GM12878 (cell line): ENCODE measurements around the gene PPP1R9B. TPM values are rescaled to one million over a fixed set of nuclear protein-coding genes. Genes with fewer than 3 reads are reported as not detected.

Source experiments
- BCL3 ChIP-seq: IDR thresholded peaks from 2 replicates; pipeline ENCODE4 v1.6.1; 2011; ENCODE audit warnings: borderline replicate concordance, low read depth, mild to moderate bottlenecking, moderate library complexity, low read length; ENCODE audit not compliant: insufficient read depth, poor library complexity, severe bottlenecking
- CBX3 ChIP-seq: fragments of 200-600 bp; sonication (generic); IDR thresholded peaks from 2 replicates; pipeline ENCODE4 v1.6.1; 2016; ENCODE audit warnings: low read depth, borderline replicate concordance
- CEBPZ ChIP-seq: fragments of 150-350 bp; IDR thresholded peaks from 2 replicates; pipeline ENCODE4 v1.6.1; 2016; ENCODE audit warnings: low read depth, low read length
- CREB1 ChIP-seq: IDR thresholded peaks from 2 replicates; pipeline ENCODE4 v1.6.1; 2012; ENCODE audit warnings: low read depth, mild to moderate bottlenecking, inconsistent platforms
- GATAD2B ChIP-seq: fragments of 450-650 bp; conservative IDR thresholded peaks from 2 replicates; pipeline ENCODE4 v1.6.1; 2017; ENCODE audit warnings: low read depth, mild to moderate bottlenecking, moderate library complexity
- HDGF ChIP-seq: fragments of 450-650 bp; IDR thresholded peaks from 2 replicates; pipeline ENCODE4 v1.6.1; 2016; ENCODE audit warnings: antibody characterized with exemption
- KLF5 ChIP-seq: fragments of 450-650 bp; IDR thresholded peaks from 2 replicates; pipeline ENCODE4 v1.6.1; 2014; ENCODE audit warnings: mild to moderate bottlenecking; ENCODE audit not compliant: partially characterized antibody
- MAX ChIP-seq: IDR thresholded peaks from 2 replicates; pipeline ENCODE4 v1.6.1; 2012; ENCODE audit warnings: low read depth, low read length, improper control_type of control experiment
- MEF2B ChIP-seq: fragments of 450-650 bp; IDR thresholded peaks from 2 replicates; pipeline ENCODE4 v1.6.1; 2018; ENCODE audit warnings: mild to moderate bottlenecking, moderate library complexity; ENCODE audit not compliant: partially characterized antibody, poor library complexity, severe bottlenecking
- SP1 ChIP-seq: IDR thresholded peaks from one replicate; pipeline ENCODE4 v1.6.1; 2011; ENCODE audit warnings: low read depth, low read length
- ZBTB4 ChIP-seq: fragments of 450-650 bp; formaldehyde crosslinking; IDR thresholded peaks from 2 replicates; pipeline ENCODE4 v1.4.0; 2022; ENCODE audit warnings: mild to moderate bottlenecking, moderate library complexity
- polyA plus RNA-seq, 11 experiments: library from polyadenylated mRNA; depleted of rRNA in 4 of 11; unstranded in 6 of 11; stranded (reverse) in 5 of 11; fragments of >200 nt; fragmentation: Nextera tagmentation in 4 of 11; fragmentation: Illumina TruSeq in 1 of 11; extraction: Ambion mirVana in 4 of 11; extraction: Trizol in 1 of 11; gene quantifications; 1 replicate in 1 of 11; 2 replicates in 10 of 11; pipeline versions ENCODE4 v1.2.1 to v1.2.3, GENCODE V29; 2011 to 2016; ENCODE audit warnings: inconsistent platforms in 2 of 11, missing spikeins in 2 of 11, low read depth in 1 of 11
- total RNA-seq, 4 experiments: library from RNA; depleted of rRNA in 3 of 4; stranded (reverse); fragments of >200 nt in 3 of 4; fragmentation: Illumina TruSeq in 1 of 4; extraction: Trizol in 1 of 4; gene quantifications; 2 replicates each; pipeline versions ENCODE4 v1.2.1 to v1.2.3, GENCODE V29; 2013 to 2021
- TF ChIP-seq, protein P1 (sequence below): fragments of 450-650 bp; IDR thresholded peaks from 2 replicates; pipeline ENCODE4 v1.6.1; 2017; ENCODE audit warnings: mild to moderate bottlenecking, moderate library complexity
- TF ChIP-seq, protein P2 (sequence below): fragments of 450-650 bp; IDR thresholded peaks from 2 replicates; pipeline ENCODE4 v1.6.1; 2017; ENCODE audit warnings: low read depth, mild to moderate bottlenecking, moderate library complexity

PPP1R9B gene
- total and polyA plus RNA-seq, 10 of the 15 experiments (the other 5 are each of a cell fraction or from before 2014, with no cell fraction given) = 0.20 to 107 (median 37.5) TPM

GRCh38 chr17:50148226-50149090, 2.0 kb downstream of the PPP1R9B start (continued):
- TF ChIP-seq, protein P1, sequence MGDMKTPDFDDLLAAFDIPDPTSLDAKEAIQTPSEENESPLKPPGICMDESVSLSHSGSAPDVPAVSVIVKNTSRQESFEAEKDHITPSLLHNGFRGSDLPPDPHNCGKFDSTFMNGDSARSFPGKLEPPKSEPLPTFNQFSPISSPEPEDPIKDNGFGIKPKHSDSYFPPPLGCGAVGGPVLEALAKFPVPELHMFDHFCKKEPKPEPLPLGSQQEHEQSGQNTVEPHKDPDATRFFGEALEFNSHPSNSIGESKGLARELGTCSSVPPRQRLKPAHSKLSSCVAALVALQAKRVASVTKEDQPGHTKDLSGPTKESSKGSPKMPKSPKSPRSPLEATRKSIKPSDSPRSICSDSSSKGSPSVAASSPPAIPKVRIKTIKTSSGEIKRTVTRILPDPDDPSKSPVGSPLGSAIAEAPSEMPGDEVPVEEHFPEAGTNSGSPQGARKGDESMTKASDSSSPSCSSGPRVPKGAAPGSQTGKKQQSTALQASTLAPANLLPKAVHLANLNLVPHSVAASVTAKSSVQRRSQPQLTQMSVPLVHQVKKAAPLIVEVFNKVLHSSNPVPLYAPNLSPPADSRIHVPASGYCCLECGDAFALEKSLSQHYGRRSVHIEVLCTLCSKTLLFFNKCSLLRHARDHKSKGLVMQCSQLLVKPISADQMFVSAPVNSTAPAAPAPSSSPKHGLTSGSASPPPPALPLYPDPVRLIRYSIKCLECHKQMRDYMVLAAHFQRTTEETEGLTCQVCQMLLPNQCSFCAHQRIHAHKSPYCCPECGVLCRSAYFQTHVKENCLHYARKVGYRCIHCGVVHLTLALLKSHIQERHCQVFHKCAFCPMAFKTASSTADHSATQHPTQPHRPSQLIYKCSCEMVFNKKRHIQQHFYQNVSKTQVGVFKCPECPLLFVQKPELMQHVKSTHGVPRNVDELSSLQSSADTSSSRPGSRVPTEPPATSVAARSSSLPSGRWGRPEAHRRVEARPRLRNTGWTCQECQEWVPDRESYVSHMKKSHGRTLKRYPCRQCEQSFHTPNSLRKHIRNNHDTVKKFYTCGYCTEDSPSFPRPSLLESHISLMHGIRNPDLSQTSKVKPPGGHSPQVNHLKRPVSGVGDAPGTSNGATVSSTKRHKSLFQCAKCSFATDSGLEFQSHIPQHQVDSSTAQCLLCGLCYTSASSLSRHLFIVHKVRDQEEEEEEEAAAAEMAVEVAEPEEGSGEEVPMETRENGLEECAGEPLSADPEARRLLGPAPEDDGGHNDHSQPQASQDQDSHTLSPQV = peak; percentile 28; the same call in 1 of the 2 replicates
- TF ChIP-seq CREB1 = no peak
- no peak for TF ChIP-seq ZBTB4 (CRISPR knock-in tag)
- TF ChIP-seq MAX = peak; percentile 76; the same call in 1 of the 2 replicates
- peak; percentile 79 for TF ChIP-seq HDGF
- TF ChIP-seq GATAD2B = peak; percentile 97
- TF ChIP-seq CEBPZ = no peak
- no peak for TF ChIP-seq CBX3
- peak; percentile 92 for TF ChIP-seq MEF2B
- peak; percentile 79 for TF ChIP-seq BCL3
- TF ChIP-seq, protein P2, sequence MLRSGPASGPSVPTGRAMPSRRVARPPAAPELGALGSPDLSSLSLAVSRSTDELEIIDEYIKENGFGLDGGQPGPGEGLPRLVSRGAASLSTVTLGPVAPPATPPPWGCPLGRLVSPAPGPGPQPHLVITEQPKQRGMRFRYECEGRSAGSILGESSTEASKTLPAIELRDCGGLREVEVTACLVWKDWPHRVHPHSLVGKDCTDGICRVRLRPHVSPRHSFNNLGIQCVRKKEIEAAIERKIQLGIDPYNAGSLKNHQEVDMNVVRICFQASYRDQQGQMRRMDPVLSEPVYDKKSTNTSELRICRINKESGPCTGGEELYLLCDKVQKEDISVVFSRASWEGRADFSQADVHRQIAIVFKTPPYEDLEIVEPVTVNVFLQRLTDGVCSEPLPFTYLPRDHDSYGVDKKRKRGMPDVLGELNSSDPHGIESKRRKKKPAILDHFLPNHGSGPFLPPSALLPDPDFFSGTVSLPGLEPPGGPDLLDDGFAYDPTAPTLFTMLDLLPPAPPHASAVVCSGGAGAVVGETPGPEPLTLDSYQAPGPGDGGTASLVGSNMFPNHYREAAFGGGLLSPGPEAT = peak; percentile 99
- TF ChIP-seq KLF5 = peak; percentile 53
- TF ChIP-seq SP1 = peak; percentile 84
